Brain microvascular endothelial cell (primary cell): Measurements from ENCODE around the gene IDUA.

Experiments
- DNase-seq: peaks from one replicate; pipeline ENCODE4 v3.0.0-alpha.2; 2020
- H3K27ac ChIP-seq: fragments of 250-450 bp; sonication (Bioruptor Pico); 2 replicates; pipeline ENCODE4 v1.5.1; 2020; ENCODE audit warnings: mild to moderate bottlenecking, moderate library complexity
- H3K27me3 ChIP-seq: fragments of 250-450 bp; sonication (Bioruptor Pico); replicated peaks from 2 replicates; pipeline ENCODE4 v1.5.1; 2020; ENCODE audit warnings: mild to moderate bottlenecking
- H3K36me3 ChIP-seq: fragments of 250-450 bp; sonication (Bioruptor Pico); replicated peaks from 2 replicates; pipeline ENCODE4 v1.5.1; 2020; ENCODE audit warnings: mild to moderate bottlenecking
- H3K4me3 ChIP-seq: 2 replicates; pipeline ENCODE4 v1.5.1; 2011; ENCODE audit warnings: low read depth, mild to moderate bottlenecking, control low read depth, low read length, moderate library complexity
- in situ Hi-C: cut with HindIII; loops from 2 replicates; pipeline ENCODE4 v1.10.0; 2017; ENCODE audit warnings: low sequenced_read_pairs, low pct_ligation_motif_present
- TF ChIP-seq, protein P1 (sequence below): IDR thresholded peaks from 2 replicates; pipeline ENCODE4 v1.5.1; 2011; ENCODE audit warnings: low read depth, mild to moderate bottlenecking, moderate library complexity, low read length, control low read depth, inconsistent platforms; ENCODE audit errors: missing control alignments

Gene IDUA

DNA sequence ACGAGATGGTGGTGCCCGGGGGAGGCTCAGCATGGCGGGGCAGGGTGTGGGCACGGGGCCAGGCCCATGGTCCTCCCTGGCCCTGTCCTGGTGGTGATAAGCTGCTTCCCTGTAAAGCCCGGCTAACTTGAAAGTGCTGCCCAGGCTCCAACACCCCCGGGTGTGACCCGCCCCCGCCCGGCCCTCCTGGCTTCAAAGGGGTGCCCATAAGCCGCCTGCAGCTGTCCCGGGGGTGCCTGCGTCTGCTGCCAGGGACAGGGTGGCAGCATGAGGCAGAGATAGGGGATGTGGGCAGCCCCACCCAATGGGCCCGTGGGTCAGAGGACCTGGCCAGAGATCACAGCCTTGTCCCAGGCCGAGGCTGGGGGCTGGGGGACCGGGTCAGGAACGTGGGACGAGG is 42.7 kb downstream of the IDUA start:
- TF ChIP-seq, protein P1, sequence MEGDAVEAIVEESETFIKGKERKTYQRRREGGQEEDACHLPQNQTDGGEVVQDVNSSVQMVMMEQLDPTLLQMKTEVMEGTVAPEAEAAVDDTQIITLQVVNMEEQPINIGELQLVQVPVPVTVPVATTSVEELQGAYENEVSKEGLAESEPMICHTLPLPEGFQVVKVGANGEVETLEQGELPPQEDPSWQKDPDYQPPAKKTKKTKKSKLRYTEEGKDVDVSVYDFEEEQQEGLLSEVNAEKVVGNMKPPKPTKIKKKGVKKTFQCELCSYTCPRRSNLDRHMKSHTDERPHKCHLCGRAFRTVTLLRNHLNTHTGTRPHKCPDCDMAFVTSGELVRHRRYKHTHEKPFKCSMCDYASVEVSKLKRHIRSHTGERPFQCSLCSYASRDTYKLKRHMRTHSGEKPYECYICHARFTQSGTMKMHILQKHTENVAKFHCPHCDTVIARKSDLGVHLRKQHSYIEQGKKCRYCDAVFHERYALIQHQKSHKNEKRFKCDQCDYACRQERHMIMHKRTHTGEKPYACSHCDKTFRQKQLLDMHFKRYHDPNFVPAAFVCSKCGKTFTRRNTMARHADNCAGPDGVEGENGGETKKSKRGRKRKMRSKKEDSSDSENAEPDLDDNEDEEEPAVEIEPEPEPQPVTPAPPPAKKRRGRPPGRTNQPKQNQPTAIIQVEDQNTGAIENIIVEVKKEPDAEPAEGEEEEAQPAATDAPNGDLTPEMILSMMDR = no peak
- in situ Hi-C loops = no loop called here

DNA sequence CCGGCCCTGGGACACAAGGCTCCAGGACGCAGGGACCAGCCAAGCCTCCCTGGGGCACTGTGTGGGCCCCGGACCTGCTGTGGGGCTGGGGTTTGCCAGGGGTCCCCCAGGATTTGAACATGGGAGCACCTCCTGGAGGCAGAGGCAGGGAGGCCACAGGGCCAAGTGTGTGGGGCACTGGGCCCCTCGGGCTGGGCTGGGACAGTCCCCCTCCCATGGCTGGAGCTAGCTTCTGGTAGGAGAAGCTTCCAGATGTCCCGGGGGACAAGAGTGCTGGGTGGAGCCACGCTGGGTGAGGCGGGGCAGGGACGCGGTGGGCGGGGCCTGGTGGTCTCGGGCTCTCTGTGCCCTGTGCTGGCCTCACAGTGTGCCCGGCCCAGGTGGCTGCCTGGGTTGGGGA is 43.2 kb downstream of the IDUA start:
- in situ Hi-C loops = no loop called here
- no peak for DNase-seq
- Histone ChIP-seq H3K4me3 (no peak overlapping the region), H3K27ac (no peak overlapping the region), H3K36me3 (peaks cover 5% of the 10 kb centered on the region), H3K27me3 (no peaks in the 10 kb centered on the region)
- TF ChIP-seq, protein P1 = no peak

More for the DNA sequence above, 42.7 kb downstream of the IDUA start:
- no peak for DNase-seq
- no peak overlapping the region for H3K4me3 ChIP-seq
- no peaks in the 10 kb centered on the region for H3K27me3 ChIP-seq
- no peak overlapping the region for H3K27ac ChIP-seq
- H3K36me3 ChIP-seq = peaks cover 10% of the 10 kb centered on the region

DNA sequence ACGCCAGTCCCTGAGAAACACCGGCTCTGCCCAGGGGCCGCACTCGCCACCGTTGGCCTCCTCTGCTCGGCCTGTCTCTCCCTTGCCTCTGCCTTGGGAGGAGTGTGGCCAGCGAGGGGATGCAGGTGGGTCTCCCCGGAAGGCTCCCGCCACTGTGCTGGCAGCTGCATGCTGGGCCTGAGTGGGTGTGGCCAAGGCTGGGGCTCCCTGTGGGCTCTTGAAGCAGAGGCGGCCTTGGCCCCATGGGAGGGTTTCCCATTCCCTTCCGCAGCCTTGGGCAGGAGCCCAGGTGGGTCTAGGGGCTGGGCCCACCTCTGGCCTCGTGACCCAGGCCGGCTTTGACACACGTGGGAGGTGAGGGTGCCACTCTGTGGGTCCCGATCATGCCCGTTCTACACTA is 43.7 kb downstream of the IDUA start:
- no peaks in the 10 kb centered on the region for H3K27me3 ChIP-seq
- TF ChIP-seq, protein P1 = no peak
- no peaks in the 10 kb centered on the region for H3K36me3 ChIP-seq
- in situ Hi-C loops = no loop called here
- no peak for DNase-seq
- H3K4me3 ChIP-seq = no peak overlapping the region
- H3K27ac ChIP-seq = no peak overlapping the region

DNA sequence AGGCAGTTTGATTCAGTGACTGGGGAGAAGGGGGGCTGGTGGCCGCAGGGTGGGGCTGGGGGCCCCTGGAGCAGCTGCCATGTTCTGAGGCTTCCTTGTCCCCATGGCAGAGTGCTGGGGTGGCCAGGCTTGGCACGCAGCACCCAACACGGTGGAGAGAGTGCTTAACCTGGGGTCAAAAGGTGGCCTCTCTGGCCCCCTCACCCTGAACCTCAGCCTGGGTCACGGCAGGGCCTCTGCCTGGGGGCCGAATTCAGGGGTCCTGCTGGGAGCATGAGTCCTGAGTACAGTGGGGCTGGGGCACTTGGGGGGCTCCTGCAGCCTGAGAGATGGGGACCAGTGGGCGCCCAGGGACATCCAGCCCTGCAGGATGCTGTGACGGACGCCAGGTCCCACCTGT is 44.5 kb downstream of the IDUA start:
- TF ChIP-seq, protein P1 = no peak
- H3K36me3 ChIP-seq = no peaks in the 10 kb centered on the region
- no peak overlapping the region for H3K27ac ChIP-seq
- no peak overlapping the region for H3K4me3 ChIP-seq
- no peaks in the 10 kb centered on the region for H3K27me3 ChIP-seq
- in situ Hi-C loops = no loop called here
- DNase-seq = no peak

DNA sequence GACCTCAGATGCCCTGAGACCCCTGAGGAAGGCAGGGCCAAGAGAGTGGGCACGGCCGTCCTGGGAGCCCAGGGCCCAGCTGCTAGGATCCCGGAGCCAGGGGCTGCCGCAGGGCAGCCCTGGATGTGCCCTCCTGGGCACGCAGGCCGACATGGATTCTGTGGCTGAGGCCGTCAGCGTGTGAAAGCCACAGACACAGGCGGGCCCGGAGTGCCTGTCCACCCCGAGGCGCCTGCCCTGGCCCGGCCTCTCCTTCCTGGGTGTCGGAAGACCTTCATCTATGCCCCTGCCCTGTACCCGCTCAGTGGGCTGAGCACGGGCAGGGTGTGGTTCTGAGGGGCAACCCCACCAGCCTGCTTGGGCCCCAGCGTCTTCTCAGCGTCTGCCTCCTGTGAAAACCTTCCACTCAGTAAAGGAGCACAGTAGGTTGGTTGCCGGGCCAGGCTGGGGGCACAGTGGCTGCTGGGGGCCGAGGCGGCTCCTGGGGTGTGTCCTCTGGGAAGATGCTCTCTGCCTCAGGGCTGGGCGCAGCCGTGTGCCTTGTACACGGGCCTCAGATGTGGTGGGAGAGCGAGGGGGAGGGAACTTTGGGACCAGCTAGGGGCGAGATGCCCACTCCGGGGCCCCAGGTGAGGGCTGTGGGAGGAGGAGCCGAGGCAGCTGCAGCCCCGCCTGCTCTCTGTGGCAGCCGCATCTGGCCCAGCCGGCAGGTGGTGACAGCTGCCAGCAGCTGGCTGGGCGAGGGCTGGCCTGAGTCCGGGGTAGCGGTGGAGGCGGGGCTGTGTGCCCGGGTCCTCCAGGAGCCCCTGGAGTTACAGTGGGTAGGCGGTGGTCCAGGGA is 45.3 kb downstream of the IDUA start:
- Histone ChIP-seq H3K4me3 (no peak overlapping the region), H3K36me3 (no peaks in the 10 kb centered on the region), H3K27ac (no peak overlapping the region), H3K27me3 (no peaks in the 10 kb centered on the region)
- DNase-seq = no peak
- TF ChIP-seq, protein P1 = no peak
- in situ Hi-C loops = no loop called here

DNA sequence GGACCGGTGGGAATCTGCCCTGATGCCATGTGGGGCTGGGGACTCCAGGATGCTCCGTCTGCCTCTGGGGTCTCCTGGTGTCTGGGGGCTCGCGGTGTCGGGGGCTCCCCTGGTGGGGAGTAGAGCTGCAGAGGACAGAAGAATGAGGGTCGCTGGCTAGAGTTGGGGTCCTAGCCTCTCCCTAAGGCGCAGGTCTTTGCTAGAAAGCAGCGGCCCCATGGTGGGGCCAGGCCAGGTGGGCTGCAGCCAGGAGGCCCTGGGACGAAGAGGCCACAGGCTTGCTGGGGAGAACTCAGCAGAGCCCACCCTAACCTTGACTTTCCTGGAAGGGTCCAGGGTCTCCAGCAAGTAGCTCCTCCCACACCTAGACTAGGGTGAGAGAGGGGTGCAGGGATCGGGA is 46.0 kb downstream of the IDUA start:
- in situ Hi-C loops = no loop called here
- TF ChIP-seq, protein P1 = no peak
- H3K27me3 ChIP-seq = no peaks in the 10 kb centered on the region

More for the DNA sequence above, 46.0 kb downstream of the IDUA start:
- Histone ChIP-seq H3K36me3 (no peaks in the 10 kb centered on the region), H3K4me3 (no peak overlapping the region), H3K27ac (no peak overlapping the region)
- DNase-seq = no peak
